ENCODE results near the gene CRTAP.
"Not testable (repeated sequence)": the region's sequence is repeated elsewhere in the genome, so short reads cannot be mapped to it uniquely, and the experiment has no call there.

Gene CRTAP

DNA sequence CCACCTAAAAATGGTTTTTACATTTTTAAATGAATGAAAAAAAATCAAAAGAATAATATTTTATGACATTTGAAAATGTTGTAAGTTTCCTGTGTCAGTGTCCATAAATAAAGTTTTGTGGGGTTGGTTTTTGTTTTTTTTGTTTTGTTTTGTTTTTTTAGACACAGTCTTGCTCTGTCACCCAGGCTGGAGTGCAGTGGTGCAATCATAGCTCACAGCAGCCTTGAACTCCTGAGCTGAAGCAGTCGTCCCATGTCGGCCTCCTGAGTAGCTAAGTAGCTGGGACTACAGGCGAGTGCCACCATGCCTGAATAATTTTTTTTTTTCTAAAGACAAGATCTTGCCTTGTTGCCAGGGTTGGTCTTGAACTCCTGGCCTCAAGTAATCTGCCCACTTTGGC, 14.1 kb upstream of the CRTAP start:
- DNase-seq (ENCODE audit: low spot score): no peak

DNA sequence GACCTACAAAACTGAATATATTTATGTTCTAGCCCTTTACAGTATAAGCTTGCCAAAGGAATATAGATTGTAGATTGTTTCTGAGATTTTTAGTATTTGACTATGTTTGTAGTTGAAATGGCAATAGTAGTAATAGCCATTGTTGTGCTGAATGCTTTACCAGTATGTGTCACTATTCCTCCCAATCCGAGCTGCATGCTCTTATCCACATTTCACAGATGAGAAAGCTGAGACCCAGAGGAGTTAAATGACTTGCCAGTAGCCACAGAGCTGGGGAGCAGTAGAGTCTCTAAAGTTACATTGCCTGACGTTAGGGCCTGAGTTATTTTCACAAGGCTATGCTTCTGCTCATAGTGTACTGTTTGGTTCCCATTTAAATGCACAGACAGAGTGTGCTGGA, 13.6 kb upstream of the CRTAP start:
- DNase-seq (ENCODE audit: low spot score): no peak

DNA sequence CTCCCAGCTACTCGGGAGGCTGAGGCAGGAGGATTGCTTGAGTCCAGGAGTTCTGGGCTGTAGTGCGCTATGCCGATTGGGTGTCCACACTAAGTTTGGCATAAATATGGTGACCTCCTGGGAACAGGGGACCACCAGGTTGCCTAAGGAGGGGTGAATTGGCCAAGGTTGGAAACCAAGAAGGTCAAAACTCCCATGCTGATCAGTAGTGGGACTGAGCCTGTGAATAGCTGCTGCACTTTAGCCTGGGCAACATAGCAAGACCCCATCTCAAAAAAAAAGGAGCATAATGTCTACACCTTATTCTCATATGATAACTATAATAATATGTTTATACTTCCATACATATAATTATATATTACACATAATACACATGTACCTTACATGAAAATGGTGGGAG, 10.8 kb upstream of the CRTAP start:
- no peak for DNase-seq (ENCODE audit: low spot score)

DNA sequence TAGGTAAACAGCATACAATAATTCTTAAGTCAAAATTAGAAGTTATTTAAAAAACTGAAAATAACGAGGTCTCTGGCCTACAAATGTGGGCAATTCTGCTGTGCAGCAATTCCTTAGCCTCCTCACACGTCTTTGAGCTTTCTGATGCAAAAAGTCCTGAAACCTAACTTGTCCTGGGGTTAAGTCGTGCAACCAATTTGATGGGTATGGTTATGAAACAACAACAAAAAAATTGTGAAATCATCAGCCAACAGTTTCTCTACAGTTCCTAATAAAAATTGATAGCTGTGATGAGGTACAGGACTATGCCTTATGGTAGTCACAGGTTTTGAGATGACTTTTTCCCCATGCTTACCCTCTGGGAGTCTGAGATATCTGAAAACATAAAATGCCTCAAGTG, 10.3 kb upstream of the CRTAP start:
- no peak for DNase-seq (ENCODE audit: low spot score)

DNA sequence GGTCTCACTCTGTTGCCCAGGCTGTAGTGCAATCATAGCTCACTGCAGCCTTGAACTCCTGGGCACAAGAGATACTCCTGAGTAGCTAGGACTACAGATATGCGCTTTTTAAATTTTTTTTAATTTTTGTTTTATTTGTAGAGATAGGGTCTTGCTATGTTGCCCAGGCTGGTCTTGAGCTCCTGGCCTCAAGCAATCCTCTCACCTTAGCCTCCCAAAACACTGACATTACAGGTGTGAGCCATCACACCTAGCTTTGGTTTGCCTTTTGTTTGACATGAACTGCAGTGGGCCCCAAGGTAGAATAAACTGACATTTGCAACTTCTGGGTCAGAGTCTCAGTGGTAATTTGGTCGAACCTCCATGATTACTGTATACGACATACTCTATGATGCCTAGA, 9.0 kb upstream of the CRTAP start:
- DNase-seq (ENCODE audit: low spot score): no peak

DNA sequence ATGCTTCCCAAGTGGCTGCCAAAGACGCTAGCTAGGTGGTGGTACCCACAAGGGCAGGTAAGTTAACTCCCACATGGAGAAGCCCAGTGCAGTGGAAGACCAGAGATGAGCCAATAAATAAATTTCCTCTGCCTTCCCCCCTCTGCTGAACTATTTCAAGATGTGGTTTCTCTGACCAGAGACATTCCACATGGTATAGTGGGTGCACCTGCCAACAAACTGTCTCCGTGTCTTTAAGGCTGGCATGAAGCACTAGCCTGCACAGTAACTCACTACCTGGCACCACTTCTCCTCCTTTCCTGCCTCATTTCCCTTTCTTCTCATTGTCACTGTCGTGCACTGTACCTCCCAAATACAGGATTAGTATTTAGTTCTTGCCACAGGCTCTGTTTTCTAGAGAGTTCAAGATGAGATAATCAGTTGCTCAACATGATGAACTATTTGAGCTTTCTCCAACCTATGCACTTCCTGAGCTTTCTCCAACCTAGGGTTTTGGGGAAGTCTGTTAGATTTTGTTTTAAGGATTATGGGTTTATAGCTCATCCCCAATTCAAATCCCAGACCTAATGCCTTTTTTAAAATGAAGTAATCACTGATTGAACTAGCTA, 8.4 kb upstream of the CRTAP start:
- no peak for DNase-seq (ENCODE audit: low spot score)

DNA sequence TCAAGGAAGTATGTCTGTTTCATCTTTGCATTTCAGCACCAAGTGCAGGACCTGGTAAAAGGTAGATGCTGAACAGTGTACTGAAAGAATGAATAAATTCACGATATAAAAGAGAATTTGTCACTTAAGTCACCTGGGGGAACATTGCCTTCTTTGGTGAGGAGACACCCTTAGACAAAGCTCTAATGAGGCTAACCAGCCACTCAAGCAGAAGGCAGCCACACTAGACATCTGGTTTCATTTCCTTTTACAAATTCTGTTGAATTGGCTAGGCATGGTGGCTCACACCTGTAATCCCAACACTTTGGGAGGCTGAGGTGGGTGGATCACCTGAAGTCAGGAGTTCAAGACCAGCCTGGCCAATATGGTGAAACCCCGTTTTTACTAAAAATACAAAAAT, 7.0 kb upstream of the CRTAP start:
- DNase-seq (ENCODE audit: low spot score): not testable (repeated sequence)

DNA sequence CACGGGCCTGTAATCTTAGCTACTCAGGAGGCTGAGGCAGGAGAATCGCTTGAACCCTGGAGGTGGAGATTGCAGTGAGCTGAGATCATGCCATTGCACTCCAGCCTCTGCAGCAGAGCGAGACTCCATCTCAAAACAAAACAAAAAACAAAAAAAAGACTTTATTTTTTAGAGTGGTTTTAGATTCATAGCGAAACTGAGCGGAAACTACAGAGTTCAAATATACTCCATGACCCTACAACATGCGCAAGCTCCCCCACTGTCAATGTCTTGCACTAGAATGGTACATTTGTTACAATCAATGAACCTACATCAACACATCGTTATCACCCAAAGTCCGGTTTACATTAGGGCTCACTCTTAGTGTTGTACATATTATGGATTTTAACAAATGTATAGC, 2.2 kb upstream of the CRTAP start:
- no peak for DNase-seq (ENCODE audit: low spot score)

DNA sequence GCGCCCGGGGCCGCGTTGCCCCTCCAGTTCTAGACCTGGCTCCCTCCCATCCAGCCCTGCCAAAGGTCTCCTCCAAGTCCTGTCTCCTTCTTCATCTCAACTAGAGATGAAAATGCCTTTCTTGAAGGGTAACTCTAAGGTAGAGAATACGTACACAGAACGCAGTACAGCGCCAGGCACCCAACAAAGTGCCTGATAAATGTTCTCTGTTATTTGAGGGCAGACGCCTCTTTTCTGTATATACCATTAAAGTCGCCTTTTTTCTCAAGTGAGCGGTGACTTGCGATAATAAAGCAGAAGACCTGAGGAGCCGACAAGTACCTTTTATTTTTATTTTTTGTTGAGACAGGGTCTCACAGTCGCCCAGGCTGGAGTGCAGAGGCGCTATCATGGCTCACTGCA, 809 bp downstream of the CRTAP start:
- no peak for DNase-seq (ENCODE audit: low spot score)

DNA sequence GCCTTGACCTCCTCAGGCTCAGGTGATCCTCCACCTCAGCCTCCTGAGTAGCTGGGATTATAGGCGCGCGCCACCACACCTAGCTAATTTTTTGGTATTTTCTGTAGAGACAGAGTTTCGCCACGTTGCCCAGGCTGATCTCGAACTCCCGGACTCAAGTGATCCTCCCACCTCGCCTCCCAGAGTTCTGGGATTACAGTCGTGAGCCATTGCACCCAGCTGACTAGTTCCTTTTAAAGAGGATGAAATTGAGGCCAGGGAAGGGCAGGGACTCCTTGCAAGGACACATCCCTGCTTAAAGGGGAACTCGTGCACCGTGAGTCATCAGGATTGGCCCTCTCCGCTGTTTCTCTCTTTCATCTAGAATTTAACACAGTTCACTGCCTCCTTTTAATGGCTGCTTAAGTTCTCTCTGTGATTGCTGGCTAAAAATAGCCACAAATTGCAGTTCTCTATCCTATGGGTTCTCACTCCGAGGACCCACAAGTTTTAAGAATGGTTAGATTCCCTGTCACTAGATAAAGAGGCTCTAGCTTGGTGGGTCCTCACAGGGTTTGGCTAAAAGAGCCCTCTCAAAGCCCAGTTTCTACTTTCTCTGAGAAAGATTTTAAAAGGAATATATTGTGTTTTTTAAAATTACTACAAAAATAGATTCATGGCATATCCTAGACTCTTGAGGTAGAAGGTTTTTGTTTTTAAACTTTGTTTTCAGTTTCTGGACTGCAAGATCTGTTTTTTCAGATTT, 1.4 kb downstream of the CRTAP start:
- no peak for DNase-seq (ENCODE audit: low spot score)

DNA sequence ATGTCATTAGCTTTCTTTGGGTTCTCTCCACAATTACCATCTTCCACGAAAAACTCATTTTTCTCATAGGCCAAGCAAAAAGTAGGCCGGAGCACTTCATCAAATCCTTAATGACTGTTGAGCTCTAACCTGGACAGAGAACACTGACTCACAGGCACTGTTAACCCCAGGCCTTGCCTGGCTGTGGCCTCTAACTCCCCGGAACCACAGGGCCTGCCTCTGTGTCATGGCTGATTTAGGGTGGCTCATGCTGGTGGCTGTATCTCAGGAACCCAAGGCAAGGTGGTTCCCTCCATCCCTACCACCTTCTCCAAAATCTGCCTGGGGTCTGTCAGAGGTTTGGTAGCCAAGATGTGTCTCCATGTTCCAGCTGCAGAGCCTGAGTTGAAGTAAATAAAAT, 3.6 kb downstream of the CRTAP start:
- no peak for DNase-seq (ENCODE audit: low spot score)

DNA sequence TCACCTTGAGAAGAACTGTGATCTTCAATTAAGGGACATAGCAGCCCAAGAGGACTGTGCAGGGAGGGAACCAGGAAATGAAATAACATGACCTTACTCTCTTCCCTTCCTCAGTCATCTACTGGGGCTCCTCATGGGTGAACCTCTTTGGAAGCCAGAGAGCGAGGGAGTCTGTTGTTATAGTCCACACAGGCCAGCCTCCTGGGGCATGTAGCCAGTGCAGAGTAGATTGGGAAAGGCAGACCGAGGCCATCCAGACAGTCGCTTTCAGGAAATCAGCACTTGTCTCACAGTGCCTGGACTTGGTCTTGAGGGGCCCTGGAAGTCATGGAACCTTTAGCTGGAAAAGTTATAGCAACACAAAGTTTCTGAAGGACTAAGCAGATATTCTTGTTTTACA, 6.1 kb downstream of the CRTAP start:
- no peak for DNase-seq (ENCODE audit: low spot score)

DNA sequence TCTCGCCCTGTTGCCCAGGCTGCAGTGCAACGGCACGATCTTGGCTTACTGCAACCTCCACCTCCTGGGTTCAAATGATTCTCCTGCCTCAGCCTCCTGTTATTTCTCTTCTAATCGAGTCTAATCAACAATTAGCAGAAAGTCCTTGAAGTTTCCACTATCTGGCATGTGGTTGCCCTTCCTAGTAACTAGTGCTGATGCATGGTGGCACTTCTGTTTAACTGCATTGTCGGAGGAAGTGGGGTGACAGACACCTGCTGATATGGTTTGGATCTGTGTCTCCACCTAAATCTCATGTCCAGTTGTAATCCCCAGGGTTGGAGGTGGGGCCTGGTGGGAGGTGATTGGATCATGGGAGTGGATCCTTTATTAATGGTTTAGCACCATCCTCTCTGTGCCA, 9.2 kb downstream of the CRTAP start:
- no peak for DNase-seq (ENCODE audit: low spot score)

DNA sequence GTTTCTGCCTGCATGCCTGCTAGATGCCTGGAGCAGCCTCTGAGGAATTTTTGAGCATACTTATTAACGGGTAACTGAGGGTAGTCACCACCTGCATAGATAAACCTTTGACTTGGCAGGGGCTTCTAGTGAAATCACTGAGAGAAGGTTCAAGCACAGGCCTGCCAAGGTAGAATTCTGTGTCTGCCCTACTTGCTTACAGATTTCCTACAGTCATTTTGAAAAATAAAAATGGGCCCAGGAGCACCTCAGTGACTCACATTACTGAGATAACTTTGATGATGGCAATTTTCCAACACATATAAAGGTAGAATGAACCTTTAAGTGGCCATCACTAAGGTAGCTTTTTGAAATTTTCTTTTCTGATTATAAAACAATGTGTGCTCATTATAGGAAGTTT, 10.8 kb downstream of the CRTAP start:
- no peak for DNase-seq (ENCODE audit: low spot score)

DNA sequence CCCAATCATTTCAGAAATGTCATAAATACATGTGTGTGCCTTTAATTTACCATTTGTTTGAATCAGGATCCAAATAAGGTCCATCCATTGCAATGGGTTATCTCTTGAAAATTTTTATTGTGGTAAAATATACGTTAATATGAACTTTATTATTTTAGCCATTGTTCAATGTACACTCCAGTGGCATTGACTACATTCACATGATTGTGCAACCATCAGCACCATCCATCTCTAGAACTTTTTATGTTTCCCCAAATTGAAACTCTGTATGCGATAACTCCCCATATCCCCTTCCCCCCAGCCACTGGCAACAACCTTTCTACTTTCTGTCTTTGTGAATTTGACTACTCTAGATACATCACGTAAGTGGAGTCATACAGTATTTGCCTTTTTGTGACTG, 12.0 kb downstream of the CRTAP start:
- no peak for DNase-seq (ENCODE audit: low spot score)

DNA sequence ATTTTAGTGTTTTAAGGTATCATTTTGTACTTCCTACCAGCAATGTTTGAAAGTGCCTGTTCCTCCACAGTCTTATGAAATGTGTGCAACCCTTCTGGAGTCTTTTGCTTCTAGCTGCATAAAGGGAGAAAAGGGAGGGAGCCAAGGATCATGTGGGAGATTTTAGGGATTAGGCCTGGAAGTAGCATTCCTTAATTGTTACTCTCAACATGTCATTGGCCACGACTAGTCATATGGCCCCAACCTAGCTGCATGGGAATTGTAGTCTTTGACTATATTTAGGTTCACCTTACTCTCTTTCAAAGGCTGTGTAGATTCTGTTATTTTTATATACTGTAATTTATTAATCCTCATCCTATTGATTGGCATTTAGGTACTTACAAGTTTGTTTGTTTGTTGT, 14.9 kb downstream of the CRTAP start:
- DNase-seq (ENCODE audit: low spot score): no peak

DNA sequence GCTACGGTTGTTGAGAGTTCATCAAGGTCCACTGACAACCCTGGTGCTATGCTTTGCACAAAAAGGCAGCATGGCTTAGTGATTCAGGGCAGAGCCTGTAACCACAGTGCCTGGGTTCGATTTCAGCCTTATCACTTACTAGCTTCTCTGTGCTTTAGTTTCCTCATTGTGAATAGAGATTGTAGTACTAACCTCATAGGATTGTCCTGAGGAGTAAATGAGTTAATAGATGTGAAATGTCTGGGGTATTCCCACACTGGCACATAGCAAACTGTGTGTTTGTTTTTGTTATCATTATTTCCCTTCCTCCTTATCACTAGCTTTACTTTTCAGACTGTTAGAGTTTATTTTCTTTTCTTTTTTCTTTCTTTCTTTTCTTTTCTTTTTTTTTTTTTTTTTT, 16.3 kb downstream of the CRTAP start:
- no peak for DNase-seq (ENCODE audit: low spot score)

DNA sequence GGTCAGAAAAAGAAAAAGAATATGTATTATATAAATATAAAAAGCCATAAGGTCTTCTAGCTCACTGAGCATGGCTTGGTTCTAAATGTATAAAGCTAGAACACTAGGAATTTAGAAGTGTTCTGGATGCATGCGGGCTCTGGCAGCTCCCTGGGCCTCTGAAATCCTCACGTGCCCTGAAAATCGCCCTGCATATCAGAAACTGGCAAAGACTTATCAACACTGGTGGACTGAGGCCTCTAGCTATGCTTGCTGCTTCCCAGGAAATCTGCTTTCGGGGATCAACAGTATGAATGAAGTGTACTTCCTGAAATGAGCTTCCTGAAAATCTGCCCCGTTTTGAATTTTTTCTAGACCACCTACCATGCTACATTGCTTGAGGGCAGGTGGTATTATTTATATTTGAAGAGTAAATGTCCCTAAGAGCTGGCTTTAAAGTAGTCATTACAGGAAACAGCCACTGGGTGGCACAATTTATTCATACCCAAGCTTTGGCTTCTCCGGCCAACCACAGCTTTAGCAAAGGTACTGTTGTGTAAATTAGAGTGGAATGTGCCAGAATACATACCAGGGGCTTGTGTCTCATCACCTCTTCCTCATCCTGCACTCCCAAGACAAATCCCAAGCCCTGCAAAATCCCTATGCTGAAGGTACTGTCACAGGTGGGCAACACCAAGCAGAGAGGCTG, 17.7 kb downstream of the CRTAP start:
- DNase-seq (ENCODE audit: low spot score): no peak

DNA sequence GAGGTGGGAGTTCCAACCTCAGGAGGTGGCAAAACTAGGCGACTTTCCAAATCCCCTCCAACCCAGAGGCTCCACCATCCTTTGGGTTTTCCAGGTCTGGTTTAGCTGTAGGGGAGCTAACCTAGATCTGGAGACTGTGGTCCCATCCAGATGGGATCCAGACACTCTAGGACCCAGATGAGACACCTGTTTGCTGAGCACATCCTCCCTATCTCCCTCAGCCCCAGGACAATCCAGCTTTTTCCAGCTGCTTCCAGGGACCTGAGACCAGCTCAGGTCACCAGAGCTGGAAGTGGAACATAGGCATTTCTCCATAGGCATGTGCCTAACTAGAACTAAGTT, 18.2 kb downstream of the CRTAP start:
- DNase-seq (ENCODE audit: low spot score): no peak

DNA sequence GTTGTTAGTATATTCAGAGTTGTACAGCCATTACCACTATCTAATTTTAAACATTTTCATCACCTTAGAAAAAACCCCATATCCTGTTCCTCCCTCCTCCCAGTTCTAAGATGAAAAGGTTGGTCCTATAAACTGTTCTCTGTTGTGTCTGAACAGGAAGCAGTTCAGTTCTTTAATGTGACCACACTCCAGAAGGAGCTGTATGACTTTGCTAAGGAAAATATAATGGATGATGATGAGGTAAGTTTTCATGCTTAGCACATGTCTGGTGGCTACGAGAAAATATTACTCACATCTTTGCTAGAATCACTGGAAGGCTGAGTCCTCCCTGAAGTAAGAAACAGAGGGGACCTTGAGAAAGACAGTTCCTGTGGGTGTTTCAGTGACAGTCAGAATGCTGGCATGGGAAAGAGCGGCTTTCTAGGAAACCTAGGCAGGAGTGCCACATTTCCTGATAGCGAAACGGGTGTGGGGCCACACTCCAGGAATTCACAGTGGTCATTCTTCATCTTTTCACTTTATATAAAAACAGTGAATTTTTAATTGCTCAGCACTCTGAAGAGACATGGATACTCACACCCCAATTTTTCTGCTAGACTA, 20.3 kb downstream of the CRTAP start:
- no peak for DNase-seq (ENCODE audit: low spot score)

DNA sequence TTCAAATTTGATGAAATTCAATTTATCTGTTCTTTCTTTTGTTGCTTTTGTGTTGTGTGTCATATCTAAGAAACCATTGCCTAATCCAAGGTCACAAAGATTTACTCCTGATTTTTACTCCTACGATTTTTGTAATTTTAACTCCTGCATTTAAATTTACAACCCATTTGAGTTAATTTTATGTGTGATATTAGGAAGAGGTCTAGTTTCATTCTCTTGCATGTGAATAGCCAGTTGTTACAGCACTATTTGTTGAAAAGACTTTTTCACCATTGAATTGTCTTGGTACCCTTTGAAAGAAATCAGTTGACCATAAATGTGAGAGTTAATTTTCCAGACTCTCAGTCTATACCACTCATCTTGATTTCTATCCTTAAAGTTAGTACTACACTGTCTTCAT, 23.9 kb downstream of the CRTAP start:
- DNase-seq (ENCODE audit: low spot score): no peak

DNA sequence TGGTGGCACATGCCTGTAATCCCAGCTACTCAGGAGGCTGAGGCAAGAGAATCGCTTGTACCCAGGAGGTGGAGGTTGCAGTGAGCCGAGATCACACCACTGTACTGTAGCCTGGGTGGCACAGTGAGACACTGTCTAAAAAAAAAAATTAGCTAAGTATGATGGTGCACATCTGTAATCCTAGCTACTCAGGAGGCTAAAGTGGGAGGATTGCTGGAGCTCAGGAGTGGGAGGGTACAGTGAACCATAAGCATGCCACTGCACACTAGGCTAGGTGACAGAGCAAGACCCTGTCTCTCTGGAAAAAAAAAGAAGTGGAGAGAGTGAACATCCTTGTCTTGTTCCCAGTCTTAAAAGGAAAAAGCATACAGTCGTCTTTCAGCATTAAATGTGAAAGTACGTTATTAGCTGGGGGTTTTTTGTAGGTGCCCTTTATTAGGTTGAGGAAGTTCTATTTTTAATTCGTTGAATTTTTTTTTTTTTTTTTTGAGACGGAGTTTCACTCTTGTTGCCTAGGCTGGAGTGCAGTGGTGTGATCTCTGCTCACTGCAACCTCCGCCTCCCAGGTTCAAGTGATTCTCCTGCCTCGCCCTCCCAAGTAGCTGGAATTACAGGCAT, 25.3 kb downstream of the CRTAP start:
- not testable (repeated sequence) for DNase-seq (ENCODE audit: low spot score)

DNA sequence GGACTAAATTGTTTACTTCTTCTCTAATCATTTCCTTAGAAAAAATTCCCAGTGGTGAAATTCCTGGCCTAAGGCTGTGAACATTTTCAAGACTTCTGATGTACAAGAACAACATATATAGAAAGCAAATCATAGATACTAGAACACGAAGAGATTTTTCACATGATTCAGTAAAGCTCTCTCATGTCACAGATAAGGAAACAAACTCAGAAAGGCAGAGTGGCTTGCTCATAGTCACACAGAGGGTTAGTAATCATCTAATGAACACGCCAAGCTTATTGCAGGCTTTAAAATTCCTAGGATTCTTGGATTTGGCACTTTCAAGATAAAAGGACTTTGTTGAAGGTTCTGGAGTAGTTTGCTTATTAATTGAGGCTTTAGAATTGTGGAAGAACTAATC, 26.2 kb downstream of the CRTAP start:
- no peak for DNase-seq (ENCODE audit: low spot score)

Data from left forelimb (tissue), 1 donor.